Fibroblast of mammary gland (primary cell): Measurements from ENCODE around the gene SUGCT.

Experiments
- DNase-seq: peaks from one replicate; pipeline ENCODE4 v3.0.0-alpha.2; 2010; ENCODE audit warnings: low read depth
- H3K4me3 ChIP-seq: 2 replicates; pipeline ENCODE4 v1.5.1; 2011; ENCODE audit warnings: low read depth, mild to moderate bottlenecking, low read length, moderate library complexity; ENCODE audit not compliant: control insufficient read depth
- TF ChIP-seq, protein P1 (sequence below): conservative IDR thresholded peaks from 2 replicates; pipeline ENCODE4 v1.5.1; 2011; ENCODE audit warnings: low read depth, low read length, inconsistent platforms; ENCODE audit not compliant: control insufficient read depth, insufficient read depth

SUGCT gene

DNA sequence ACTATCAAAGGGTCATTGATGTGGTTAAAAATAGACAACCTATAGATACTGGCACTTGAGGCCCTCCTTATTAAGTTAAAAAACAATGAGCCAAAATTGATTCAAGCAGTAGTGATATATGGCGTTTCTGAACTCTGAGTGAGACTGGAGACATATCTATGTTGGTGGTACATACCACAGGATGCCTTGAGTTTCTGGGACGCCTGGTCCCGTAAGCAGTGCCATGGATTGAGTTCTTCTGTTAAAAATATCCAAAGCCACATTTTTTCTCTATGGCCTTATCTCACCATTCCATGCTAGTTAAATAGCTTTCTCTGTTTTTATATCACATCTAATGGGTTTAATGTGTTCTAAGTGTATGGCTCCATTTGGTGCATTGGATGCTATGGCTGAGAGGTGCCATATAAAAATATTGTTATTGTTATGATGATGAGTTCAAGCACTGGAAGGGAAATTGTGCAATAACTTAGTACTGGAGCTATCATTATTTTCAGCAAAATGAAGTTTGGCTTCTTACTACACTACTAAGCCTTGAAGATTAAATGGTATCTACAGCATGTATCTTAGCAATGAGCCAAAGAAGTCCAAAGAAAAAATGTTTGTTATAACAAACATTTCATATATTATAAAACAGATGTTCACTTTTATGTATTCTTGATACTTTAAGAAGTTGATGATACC, 713.9 kb downstream of the SUGCT start:
- TF ChIP-seq, protein P1, sequence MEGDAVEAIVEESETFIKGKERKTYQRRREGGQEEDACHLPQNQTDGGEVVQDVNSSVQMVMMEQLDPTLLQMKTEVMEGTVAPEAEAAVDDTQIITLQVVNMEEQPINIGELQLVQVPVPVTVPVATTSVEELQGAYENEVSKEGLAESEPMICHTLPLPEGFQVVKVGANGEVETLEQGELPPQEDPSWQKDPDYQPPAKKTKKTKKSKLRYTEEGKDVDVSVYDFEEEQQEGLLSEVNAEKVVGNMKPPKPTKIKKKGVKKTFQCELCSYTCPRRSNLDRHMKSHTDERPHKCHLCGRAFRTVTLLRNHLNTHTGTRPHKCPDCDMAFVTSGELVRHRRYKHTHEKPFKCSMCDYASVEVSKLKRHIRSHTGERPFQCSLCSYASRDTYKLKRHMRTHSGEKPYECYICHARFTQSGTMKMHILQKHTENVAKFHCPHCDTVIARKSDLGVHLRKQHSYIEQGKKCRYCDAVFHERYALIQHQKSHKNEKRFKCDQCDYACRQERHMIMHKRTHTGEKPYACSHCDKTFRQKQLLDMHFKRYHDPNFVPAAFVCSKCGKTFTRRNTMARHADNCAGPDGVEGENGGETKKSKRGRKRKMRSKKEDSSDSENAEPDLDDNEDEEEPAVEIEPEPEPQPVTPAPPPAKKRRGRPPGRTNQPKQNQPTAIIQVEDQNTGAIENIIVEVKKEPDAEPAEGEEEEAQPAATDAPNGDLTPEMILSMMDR, result no peak
- DNase-seq, result no peak
- H3K4me3 ChIP-seq, result no peak overlapping the region

DNA sequence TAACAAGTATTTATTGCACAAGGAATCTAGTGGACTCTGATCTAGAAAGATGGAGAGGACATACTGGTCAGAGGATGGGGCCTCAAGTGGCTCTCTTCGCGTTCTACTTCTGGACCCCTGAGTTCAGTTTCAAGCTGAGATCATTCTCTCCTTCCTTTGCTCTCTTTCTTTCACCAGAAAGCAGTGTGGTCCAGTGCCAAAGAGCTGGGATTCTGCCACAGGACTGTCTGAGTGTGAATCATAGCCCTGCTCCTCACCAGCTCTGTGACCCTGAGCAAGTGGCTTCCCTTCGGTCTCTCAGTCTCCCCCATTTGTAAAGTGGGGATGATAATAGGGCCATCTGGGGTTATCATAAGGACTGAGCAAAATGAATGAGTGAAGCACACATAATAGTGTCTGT, 715.2 kb downstream of the SUGCT start:
- no peak overlapping the region for H3K4me3 ChIP-seq

DNA sequence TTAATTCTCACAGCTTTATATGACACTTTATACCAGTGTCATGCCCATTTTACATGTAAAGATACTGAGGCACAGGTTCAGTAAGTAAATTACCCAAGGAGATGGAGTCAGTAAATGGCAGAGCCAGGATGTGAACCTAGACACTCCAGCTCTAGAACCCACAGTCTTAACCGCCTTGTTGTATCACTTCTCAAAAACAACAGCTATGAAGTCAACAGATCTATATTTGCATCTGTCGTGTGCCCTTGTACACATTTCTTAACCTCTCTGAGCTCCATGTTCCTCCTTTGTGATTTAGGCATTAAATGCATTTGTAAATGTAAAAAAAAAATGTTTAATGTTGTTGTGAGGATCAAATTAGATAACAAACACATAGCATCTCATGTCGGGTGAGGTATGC, 716.2 kb downstream of the SUGCT start:
- no peak overlapping the region for H3K4me3 ChIP-seq
- TF ChIP-seq, protein P1, result no peak
- DNase-seq, result no peak

More for the DNA sequence above, 715.2 kb downstream of the SUGCT start:
- TF ChIP-seq, protein P1, result no peak
- DNase-seq, result peak; percentile 19

DNA sequence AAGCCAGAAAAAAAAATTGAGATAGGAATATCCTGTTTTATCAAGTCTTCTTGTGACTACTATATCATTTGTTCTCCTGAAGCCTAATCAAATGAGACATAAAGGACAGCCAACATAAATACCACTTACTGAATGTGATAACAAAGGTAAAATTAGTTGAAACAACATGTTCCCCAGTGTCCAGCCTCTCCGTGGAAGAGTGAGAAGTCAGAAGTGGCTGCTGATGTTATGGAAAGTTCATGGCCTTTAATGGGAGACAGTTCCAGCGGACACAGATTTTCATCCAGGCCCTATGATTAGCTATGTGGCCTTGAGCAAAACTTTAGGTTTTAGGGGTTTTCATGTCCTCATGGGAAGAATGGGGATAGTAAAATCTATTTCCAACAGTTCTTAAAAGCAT, 724.3 kb downstream of the SUGCT start:
- TF ChIP-seq, protein P1, result no peak
- H3K4me3 ChIP-seq, result no peak overlapping the region
- no peak for DNase-seq

GRCh38 chr7:40859965-40860543, 725.2 kb downstream of the SUGCT start:
- no peak overlapping the region for H3K4me3 ChIP-seq
- TF ChIP-seq, protein P1, result no peak
- no peak for DNase-seq

- no peak for DNase-seq
- TF ChIP-seq, protein P1, result no peak
- H3K4me3 ChIP-seq, result no peak overlapping the region
Measured at GRCh38 chr7:40865441-40866233, 730.8 kb downstream of the SUGCT start.
